NCI-H2029 treated with DMSO at 0.1 percent for 48 hours (cell line): ENCODE data around the gene GDPD2.

ENCODE experiments used
- DNase-seq: peaks from one replicate; lab custom pipeline; 2025; lab: John Stamatoyannopoulos, UW

The GDPD2 gene

DNA sequence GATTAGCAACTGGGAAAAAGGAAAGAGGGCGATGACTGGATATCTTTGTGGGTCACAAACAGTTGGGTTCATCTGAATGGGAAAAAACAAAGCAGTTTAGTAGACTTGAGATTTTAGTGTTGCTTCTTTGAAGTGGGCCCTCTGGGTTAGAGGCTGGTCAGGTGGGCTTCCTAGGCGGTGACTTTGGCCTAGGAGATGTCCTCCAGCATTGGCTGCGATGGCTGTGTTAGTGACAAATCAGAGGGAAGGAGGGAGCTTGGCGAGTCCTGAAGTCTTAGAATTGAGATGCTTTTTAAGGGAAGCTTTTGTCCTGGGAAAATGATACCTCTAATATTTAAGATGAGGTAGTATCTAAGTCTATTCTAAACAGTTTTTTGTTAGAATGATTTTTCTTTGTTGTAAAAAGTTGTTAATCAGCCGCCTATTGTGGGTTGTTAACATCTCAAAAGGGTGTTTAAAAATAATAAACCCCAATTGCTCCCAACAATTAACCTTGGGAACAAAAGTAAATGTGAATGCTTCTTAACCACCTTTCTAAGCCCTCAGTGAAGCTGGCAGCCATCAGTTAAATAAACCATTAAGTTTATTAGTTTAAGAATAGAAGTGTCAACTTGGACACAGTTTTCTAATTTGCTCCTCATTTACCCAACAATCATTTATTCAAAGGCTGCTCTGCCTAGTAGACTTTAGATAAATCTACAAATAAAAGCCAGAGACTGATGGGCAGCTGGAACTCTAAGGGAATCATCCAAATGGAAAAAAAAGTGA is 53.2 kb downstream of the GDPD2 start:
- no peak for DNase-seq

DNA sequence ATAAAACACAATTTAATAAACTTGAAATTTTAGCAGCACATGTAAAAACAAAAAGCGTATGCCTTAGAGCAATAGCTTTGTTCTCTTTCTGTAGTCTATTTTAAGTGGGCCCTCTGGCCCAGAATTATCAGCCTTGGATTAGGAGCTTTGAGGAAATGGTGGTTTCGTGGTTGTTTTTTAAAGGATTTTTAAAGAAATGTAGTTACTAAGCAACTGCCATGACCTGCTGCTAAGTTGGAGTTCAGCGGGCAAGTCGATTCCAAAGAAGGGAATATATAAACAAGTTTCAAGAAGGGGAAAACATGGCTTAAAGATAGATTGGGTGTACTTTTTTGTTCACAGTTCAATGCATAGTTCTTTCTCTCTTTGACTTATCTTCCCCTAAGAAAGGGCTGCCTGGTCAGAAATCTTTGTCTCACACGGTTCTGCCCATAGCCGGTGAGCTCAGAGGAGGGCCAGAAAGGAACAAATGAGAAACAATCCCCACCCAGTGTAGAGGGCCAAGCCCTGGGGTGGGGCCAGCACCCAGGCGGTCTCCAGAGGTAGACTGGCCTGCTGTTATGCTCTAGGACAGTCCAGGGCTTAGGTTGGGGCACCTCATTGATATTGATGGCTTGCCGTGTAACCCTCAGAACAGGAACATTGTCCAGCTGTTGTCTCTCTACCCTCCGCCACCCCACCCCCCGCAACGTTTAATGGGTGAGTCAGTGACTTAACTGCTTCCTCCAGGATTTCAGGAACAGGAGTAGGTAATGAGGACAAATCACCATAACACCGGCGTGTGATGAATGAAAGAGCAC is 54.0 kb downstream of the GDPD2 start:
- DNase-seq = no peak

DNA sequence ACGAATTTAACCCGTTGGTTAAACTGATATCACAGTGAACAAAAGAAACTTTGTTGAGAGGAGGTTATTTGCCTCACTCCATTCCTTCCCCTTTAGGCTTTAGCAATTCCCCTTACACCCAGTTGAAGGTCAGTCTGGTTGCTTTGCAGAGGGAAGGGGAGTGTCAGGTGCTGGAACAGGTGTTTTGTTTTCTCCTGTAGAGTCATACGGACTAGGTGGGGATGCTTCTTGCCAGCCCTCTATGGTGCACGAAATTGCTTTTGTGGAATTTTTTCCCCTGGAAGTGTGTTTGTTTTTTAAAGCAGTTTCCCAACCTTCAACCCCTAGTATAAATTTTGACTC is 54.6 kb downstream of the GDPD2 start:
- no peak for DNase-seq

DNA sequence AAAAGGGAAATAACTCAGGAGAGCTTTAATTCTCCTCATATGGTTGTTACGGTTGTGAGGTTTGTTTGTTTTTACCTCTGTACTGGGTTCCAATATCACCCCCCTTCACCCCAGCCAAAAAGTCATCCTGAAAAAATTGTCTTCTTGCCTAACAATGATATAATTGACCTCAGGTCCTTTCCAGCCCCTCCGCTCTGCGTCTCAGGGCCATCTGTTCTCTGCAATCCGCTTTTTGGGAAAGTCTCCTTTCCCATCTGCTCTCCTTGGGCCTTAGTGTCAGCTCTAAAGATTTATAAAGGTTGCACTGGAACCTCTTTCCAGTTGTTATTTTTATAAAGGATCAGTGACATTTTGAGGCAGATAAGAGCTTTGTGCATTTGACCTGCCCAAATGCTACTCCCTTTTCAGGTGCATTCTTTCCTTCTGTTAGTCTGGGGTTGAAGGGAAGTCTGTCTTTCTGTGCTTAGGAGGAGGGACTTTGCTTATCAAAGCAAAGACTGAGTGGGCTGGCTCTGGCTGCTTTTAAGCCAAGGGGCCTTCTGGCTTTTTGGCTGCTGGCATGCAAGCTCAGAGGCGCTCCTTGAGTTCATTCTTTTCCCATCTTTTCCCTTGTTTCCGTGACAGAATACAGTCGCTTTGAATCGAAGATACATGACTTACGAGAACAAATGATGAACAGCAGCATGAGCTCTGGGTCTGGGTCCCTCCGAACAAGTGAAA is 55.6 kb downstream of the GDPD2 start:
- DNase-seq = no peak

DNA sequence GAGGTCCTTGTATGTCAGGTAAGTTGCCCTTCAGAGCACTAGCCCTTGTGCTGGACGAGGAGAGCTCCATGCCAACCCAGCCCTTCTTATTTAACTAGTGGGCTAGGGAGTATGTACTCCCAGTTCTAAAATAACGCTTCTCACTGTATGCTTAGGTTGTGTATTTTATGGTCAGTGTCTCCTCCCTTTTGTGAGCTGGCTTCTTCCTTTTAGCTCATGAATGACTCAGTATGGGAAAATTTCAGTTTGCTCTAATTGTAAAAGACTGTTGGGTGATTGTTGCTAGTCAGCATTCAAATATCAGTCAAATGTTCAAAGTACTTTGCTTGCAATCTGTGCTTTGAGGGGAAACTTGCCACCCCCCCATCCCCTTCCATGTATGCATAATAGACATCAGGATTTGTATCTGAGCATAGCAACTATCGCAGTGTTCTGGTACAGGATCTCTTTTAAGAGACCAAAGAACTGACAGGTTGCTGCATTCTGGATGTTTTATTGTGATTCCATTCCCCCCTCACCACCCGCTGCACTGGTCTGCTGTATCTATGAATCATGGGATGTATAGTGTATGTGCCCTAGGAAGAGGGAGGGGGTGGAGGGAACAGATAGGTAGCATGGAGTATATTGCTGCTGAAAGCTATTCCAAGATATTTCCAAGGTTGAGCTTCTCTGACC is 56.3 kb downstream of the GDPD2 start:
- no peak for DNase-seq

DNA sequence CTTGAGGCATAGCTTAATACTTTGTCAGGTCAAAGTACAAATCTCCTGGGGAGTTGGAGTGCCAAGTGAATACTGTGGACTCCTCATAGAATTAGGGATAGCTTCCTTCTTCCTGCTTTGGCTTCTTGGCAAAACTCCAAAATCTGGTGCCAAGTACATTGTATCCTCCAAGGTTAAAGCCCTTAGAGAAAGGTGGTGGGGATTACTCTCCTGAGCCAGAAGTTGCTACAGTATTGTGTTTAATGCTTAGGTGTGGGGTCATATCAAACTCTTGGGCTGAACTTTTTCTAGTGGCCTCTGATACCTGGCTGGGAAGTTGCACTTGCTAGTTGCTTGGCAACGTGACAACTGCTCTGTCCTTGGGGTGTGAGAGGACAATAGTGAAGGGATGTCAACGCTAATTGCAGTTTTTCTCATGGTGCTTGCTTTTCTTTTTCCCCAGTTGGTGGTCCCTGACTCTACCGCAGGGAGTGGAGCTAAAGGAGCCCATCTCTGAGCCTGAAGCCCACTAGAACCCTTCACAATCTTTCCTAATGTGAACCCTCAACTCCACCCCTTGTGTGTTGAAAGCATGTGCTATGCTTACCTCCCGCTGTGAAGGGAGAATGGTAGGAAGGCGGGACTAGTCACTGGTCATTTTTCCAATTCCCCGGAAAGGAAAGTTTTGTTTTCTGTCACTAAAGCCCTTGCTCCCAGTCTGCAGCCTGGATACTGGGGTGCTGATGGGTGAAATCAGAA is 57.0 kb downstream of the GDPD2 start:
- DNase-seq = peak; percentile 22

DNA sequence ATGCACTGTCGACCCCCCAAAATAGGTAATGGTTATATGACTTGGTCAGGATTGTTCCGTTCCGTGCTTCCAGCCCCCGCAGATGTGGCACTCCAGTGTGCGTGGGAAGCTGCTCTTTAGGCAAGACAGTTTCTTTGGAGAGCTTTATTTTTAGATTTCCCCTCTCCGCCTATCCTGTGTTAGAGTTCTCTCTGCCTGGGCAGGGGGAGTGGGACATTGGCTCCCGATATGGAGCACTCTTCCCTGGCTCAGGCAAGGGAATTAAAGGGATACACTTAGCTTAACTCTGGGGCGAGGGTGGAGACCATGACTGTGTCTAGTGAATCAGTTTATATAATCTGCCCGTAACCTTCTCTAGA is 57.5 kb downstream of the GDPD2 start:
- DNase-seq = no peak

DNA sequence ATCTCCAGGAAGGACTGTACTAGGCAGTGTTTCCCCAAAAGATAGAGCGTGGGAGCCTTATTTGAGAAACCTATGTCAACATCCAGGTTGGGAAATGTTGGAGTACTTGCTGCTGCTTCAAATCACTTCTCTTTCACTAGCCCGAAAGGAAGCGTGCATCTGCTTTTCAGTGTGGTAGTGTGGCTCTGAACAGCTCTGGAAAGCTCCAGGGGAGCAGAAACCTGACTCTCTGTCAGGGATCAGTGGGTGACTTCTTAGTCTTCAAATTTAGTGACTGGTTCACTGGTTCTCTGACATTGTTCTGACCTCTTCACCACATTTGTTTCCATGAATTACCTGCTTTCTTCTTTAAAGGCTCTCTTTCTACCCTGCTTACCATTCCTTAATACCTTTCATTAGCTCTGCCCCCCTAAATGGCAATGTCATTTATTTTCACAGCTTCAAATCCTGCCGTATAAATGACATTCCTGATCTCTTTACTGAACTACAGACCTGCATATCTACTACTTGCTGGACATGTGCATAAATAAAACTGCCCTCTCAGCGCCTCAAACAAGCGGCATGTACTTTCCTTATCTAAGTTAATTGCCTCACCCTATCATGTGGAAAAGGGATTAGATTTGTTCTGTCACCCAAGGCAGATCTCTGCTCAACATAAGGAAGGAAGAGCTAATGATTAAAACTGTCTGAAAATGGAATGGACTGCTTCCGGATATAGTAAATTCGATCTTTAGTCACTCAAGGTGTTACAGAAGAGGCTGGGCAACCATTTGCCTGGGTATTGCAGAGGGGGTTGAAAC is 58.6 kb downstream of the GDPD2 start:
- DNase-seq = no peak

DNA sequence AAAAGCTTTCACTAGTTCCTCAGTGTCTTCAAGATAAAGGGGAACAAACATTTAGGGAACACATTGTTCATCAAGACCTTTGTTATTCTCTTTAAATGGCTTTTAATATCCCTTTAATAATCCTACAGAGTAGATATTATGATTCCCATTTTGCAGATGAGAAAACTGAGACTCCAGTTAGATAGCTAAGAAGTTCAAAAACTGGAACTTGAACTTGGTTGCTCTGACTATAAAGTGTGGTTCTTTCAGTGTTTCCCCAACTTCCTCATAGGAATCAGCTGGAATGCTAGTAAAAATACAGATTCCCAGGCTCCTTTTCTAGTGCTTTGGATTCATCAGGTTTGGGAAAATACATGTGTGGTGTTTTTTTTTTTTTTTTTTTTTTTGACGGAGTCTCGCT is 59.2 kb downstream of the GDPD2 start:
- no peak for DNase-seq
